HEK293 (cell line): ENCODE data around the gene BSCL2.

Source experiments
- BCL11A ChIP-seq: fragments of 450-650 bp; formaldehyde crosslinking; IDR thresholded peaks from 2 replicates; pipeline ENCODE4 v1.5.1; 2016; ENCODE audit warnings: low read depth, missing biosample characterization, missing genetic modification characterization
- CTCF ChIP-seq: fragments of 450-650 bp; formaldehyde crosslinking; IDR thresholded peaks from 2 replicates; pipeline ENCODE4 v1.5.1; 2016; ENCODE audit warnings: missing biosample characterization, missing genetic modification characterization
- ELK4 ChIP-seq: IDR thresholded peaks from 2 replicates; pipeline ENCODE4 v1.6.1; 2011; ENCODE audit warnings: mild to moderate bottlenecking, low read depth, low read length, borderline replicate concordance
- SP7 ChIP-seq: fragments of 450-650 bp; formaldehyde crosslinking; IDR thresholded peaks from 2 replicates; pipeline ENCODE4 v1.5.1; 2016; ENCODE audit warnings: missing biosample characterization, missing genetic modification characterization
- YY1 ChIP-seq: fragments of 450-650 bp; formaldehyde crosslinking; IDR thresholded peaks from 2 replicates; pipeline ENCODE4 v1.5.1; 2018; ENCODE audit warnings: missing biosample characterization, missing genetic modification characterization
- ZBTB1 ChIP-seq: fragments of 450-650 bp; formaldehyde crosslinking; IDR thresholded peaks from 2 replicates; pipeline ENCODE4 v1.5.1; 2016; ENCODE audit warnings: missing biosample characterization, missing genetic modification characterization
- ZBTB10 ChIP-seq: fragments of 450-650 bp; formaldehyde crosslinking; IDR thresholded peaks from 2 replicates; pipeline ENCODE4 v1.5.1; 2016; ENCODE audit warnings: missing biosample characterization, missing genetic modification characterization
- ZBTB20 ChIP-seq: fragments of 450-650 bp; formaldehyde crosslinking; IDR thresholded peaks from 2 replicates; pipeline ENCODE4 v1.5.1; 2016; ENCODE audit warnings: missing biosample characterization, missing genetic modification characterization
- ZNF24 ChIP-seq: fragments of 450-650 bp; formaldehyde crosslinking; IDR thresholded peaks from 2 replicates; pipeline ENCODE4 v1.5.1; 2016; ENCODE audit warnings: missing biosample characterization, missing genetic modification characterization
- ZNF354C ChIP-seq: fragments of 450-650 bp; formaldehyde crosslinking; IDR thresholded peaks from 2 replicates; pipeline ENCODE4 v1.5.1; 2016; ENCODE audit warnings: missing biosample characterization, missing genetic modification characterization, low read depth, borderline replicate concordance
- ZNF362 ChIP-seq: fragments of 450-650 bp; formaldehyde crosslinking; IDR thresholded peaks from 2 replicates; pipeline ENCODE4 v1.5.1; 2016; ENCODE audit warnings: missing biosample characterization, missing genetic modification characterization
- ZNF501 ChIP-seq: fragments of 450-650 bp; formaldehyde crosslinking; IDR thresholded peaks from 2 replicates; pipeline ENCODE4 v1.5.1; 2016; ENCODE audit warnings: missing biosample characterization, missing genetic modification characterization
- ZSCAN4 ChIP-seq: fragments of 450-650 bp; formaldehyde crosslinking; IDR thresholded peaks from 2 replicates; pipeline ENCODE4 v1.5.1; 2017; ENCODE audit warnings: missing biosample characterization, missing genetic modification characterization

GRCh38 chr11:62694455-62695167, 12.6 kb downstream of the BSCL2 start:
- TF ChIP-seq YY1 (tag by site-specific recombination): no peak
- TF ChIP-seq ZNF501 (tag by site-specific recombination): no peak
- TF ChIP-seq ZBTB20: no peak
- no peak for TF ChIP-seq ZBTB1 (tag by site-specific recombination)
- TF ChIP-seq ZNF362 (tag by site-specific recombination): no peak
- no peak for TF ChIP-seq ZNF354C
- no peak for TF ChIP-seq SP7 (tag by site-specific recombination)
- no peak for TF ChIP-seq ZNF24
- TF ChIP-seq ELK4: no peak
- TF ChIP-seq ZSCAN4 (tag by site-specific recombination): no peak
- peak; percentile 11; the same call in 1 of the 2 replicates for TF ChIP-seq CTCF (tag by site-specific recombination)
- TF ChIP-seq ZBTB10: no peak
- no peak for TF ChIP-seq BCL11A (tag by site-specific recombination)
